CD4-positive, alpha-beta T cell (primary cell): Measurements from ENCODE around the gene ZEB2. TPM values are rescaled to one million over a fixed set of nuclear protein-coding genes. Genes with fewer than 3 reads are reported as not detected.

Experiments
- ATAC-seq: fragments of 200-7000 bp; cut with Tn5 transposase; one replicate; pipeline ENCODE4 v1.10.0; 2022; ENCODE audit warnings: mild to moderate bottlenecking; ENCODE audit not compliant: poor library complexity
- CTCF ChIA-PET: fragments of 350-600 bp; sonication (Branson Sonifier 250); formaldehyde crosslinking; loops from one replicate; lab custom pipeline; 2021; ENCODE audit warnings: antibody characterized with exemption, inconsistent platforms; lab: Charles Lee
- POLR2A ChIA-PET: fragments of 350-600 bp; sonication (Branson Sonifier 250); formaldehyde crosslinking; loops from one replicate; lab custom pipeline; 2021; ENCODE audit warnings: antibody characterized with exemption, inconsistent platforms; lab: Charles Lee
- DNase-seq, 14 experiments: peaks; one replicate each; pipeline ENCODE4 v3.0.0-alpha.2; 2013 to 2020; ENCODE audit warnings: mixed read lengths in 2 of 14
- H3K27ac ChIP-seq, 2 donors: one replicate each; pipeline versions ENCODE4 v1.5.1 to v1.7.0; 2013; ENCODE audit warnings: low read length in 2 of 2, low read depth in 1 of 2, mild to moderate bottlenecking in 1 of 2
- H3K27me3 ChIP-seq, 2 experiments: 1 replicate in 1 of 2; 2 replicates in 1 of 2; pipeline versions ENCODE4 v1.6.1 to v1.7.0; 2013; ENCODE audit warnings: low read length in 2 of 2, control low read depth in 1 of 2, mild to moderate bottlenecking in 1 of 2, moderate library complexity in 1 of 2; ENCODE audit not compliant: insufficient read depth in 2 of 2, control insufficient read depth in 1 of 2
- H3K36me3 ChIP-seq: one replicate; pipeline ENCODE4 v1.6.1; 2013; ENCODE audit warnings: low read length, control low read depth; ENCODE audit not compliant: insufficient read depth
- H3K4me1 ChIP-seq: one replicate; pipeline ENCODE4 v1.6.1; 2013; ENCODE audit warnings: low read length, control low read depth; ENCODE audit not compliant: insufficient read depth
- H3K4me3 ChIP-seq: one replicate; pipeline ENCODE4 v1.5.1; 2013; ENCODE audit warnings: mild to moderate bottlenecking, low read length, moderate library complexity
- H3K9me3 ChIP-seq, 2 experiments: 1 replicate in 1 of 2; 2 replicates in 1 of 2; pipeline versions ENCODE4 v1.6.1 to v1.7.0; 2013; ENCODE audit warnings: low read length in 2 of 2, mild to moderate bottlenecking in 2 of 2, control low read depth in 1 of 2, moderate library complexity in 1 of 2; ENCODE audit not compliant: control insufficient read depth in 1 of 2, insufficient read depth in 1 of 2
- H3K27ac Mint-ChIP-seq: one replicate; pipeline ENCODE4 v1.8.0; 2020; ENCODE audit warnings: mixed read lengths
- H3K27me3 Mint-ChIP-seq: one replicate; pipeline ENCODE4 v1.8.0; 2021; ENCODE audit warnings: mixed read lengths
- H3K36me3 Mint-ChIP-seq: one replicate; pipeline ENCODE4 v1.8.0; 2021; ENCODE audit warnings: low read depth, mixed read lengths
- H3K4me1 Mint-ChIP-seq: one replicate; pipeline ENCODE4 v1.8.0; 2021; ENCODE audit warnings: low read depth, mixed read lengths
- H3K4me3 Mint-ChIP-seq: one replicate; pipeline ENCODE4 v1.8.0; 2020; ENCODE audit warnings: mild to moderate bottlenecking, mixed read lengths
- H3K9me3 Mint-ChIP-seq: one replicate; pipeline ENCODE4 v1.8.0; 2020; ENCODE audit warnings: mixed read lengths
- intact Hi-C, 2 experiments: fragments of 100-400 bp; cut with DNase I in 1 of 2; cut with micrococcal nuclease in 1 of 2; formaldehyde crosslinking; loops; one replicate each; pipeline versions ENCODE4 v1.15.1 to v1.9.0; 2023 to 2025; cut with DNase I, micrococcal nuclease
- total RNA-seq, 174 experiments: library from RNA in 2 of 174; stranded (reverse) in 2 of 174; gene quantifications; one replicate each; pipeline ENCODE4 v1.2.3 and lab custom pipeline; 2021 to 2026
- TF ChIP-seq, protein P1 (sequence below): fragments of 200-600 bp; IDR thresholded peaks from one replicate; pipeline ENCODE4 v1.8.0; 2022; ENCODE audit warnings: antibody characterized with exemption, mild to moderate bottlenecking

The ZEB2 gene
- total RNA-seq, 2 experiments from 2014 or later = 12.3 to 13.4 TPM

- H3K9me3 Mint-ChIP-seq = no peaks in the 10 kb centered on the region
- H3K36me3 Mint-ChIP-seq = no peaks in the 10 kb centered on the region
- H3K27ac Mint-ChIP-seq = no peak overlapping the region
- no peak overlapping the region for H3K4me3 Mint-ChIP-seq
- no peak overlapping the region for H3K27ac ChIP-seq
- ATAC-seq (no peak), DNase-seq (no peak)
- no peaks in the 10 kb centered on the region for H3K27me3 ChIP-seq
- no peaks in the 10 kb centered on the region for H3K9me3 ChIP-seq
- no peak overlapping the region for H3K4me3 ChIP-seq
- intact Hi-C loops = no loop called here
- H3K4me1 Mint-ChIP-seq = no peaks in the 10 kb centered on the region
- no peaks in the 10 kb centered on the region for H3K36me3 ChIP-seq
- no peaks in the 10 kb centered on the region for H3K4me1 ChIP-seq
- no peaks in the 10 kb centered on the region for H3K27me3 Mint-ChIP-seq
- ChIA-PET CTCF (no interaction called here), POLR2A (no interaction called here)
- TF ChIP-seq, protein P1, sequence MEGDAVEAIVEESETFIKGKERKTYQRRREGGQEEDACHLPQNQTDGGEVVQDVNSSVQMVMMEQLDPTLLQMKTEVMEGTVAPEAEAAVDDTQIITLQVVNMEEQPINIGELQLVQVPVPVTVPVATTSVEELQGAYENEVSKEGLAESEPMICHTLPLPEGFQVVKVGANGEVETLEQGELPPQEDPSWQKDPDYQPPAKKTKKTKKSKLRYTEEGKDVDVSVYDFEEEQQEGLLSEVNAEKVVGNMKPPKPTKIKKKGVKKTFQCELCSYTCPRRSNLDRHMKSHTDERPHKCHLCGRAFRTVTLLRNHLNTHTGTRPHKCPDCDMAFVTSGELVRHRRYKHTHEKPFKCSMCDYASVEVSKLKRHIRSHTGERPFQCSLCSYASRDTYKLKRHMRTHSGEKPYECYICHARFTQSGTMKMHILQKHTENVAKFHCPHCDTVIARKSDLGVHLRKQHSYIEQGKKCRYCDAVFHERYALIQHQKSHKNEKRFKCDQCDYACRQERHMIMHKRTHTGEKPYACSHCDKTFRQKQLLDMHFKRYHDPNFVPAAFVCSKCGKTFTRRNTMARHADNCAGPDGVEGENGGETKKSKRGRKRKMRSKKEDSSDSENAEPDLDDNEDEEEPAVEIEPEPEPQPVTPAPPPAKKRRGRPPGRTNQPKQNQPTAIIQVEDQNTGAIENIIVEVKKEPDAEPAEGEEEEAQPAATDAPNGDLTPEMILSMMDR = no peak
Measured at GRCh38 chr2:144350151-144350802, 169.6 kb downstream of the ZEB2 start.

GRCh38 chr2:144349674-144350073 lies 170.2 kb downstream of the ZEB2 start:
- TF ChIP-seq, protein P1 = no peak
- Histone ChIP-seq H3K36me3 (no peaks in the 10 kb centered on the region), H3K27me3 (no peaks in the 10 kb centered on the region), H3K4me3 (no peak overlapping the region), H3K4me1 (no peaks in the 10 kb centered on the region), H3K9me3 (no peaks in the 10 kb centered on the region), H3K27ac (no peak overlapping the region)
- Mint-ChIP-seq H3K4me3 (no peak overlapping the region), H3K27ac (no peak overlapping the region), H3K4me1 (no peaks in the 10 kb centered on the region), H3K9me3 (no peaks in the 10 kb centered on the region), H3K27me3 (no peaks in the 10 kb centered on the region), H3K36me3 (no peaks in the 10 kb centered on the region)
- DNase-seq (no peak), ATAC-seq (no peak)
- intact Hi-C loops = no loop called here
- ChIA-PET POLR2A (interaction anchor here (1.4 kb wide), 1 partner anchor 17 kb away, joined by 3 read pairs; no protein-coding TSS in a partner anchor), CTCF (no interaction called here)

DNA sequence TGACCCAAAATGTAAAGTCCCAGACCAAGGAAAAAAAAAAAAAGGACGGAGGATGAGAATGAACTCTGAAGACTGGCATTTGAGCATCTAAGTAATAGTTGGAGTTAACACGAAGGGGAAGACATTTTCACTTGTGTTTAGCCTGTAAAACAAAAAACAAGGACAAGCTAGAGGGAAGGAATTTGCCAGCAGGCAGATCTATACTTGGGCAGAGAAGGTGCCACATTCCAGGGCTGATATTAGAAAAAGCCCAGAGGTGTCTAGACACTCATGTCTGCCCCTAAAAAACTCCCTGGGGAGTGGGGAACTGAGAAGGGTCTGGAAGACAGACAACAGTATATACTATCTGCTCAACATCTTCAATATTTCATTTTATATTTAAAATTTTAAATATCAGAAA lies 171.1 kb downstream of the ZEB2 start:
- no peaks in the 10 kb centered on the region for H3K9me3 ChIP-seq
- intact Hi-C loops = no loop called here
- Mint-ChIP-seq H3K27me3 (no peaks in the 10 kb centered on the region), H3K4me1 (no peaks in the 10 kb centered on the region), H3K9me3 (no peaks in the 10 kb centered on the region), H3K27ac (no peak overlapping the region), H3K36me3 (no peaks in the 10 kb centered on the region), H3K4me3 (no peak overlapping the region)
- H3K36me3 ChIP-seq = no peaks in the 10 kb centered on the region
- H3K4me3 ChIP-seq = no peak overlapping the region
- no peaks in the 10 kb centered on the region for H3K4me1 ChIP-seq
- ChIA-PET CTCF (no interaction called here), POLR2A (interaction anchor here (1.4 kb wide), 1 partner anchor 16 kb away, joined by 3 read pairs; no protein-coding TSS in a partner anchor)
- TF ChIP-seq, protein P1 = no peak
- H3K27ac ChIP-seq = no peak overlapping the region
- no peak for DNase-seq
- ATAC-seq = no peak
- no peaks in the 10 kb centered on the region for H3K27me3 ChIP-seq
